ENCODE measurements around the gene FOXP2.

The FOXP2 gene

DNA sequence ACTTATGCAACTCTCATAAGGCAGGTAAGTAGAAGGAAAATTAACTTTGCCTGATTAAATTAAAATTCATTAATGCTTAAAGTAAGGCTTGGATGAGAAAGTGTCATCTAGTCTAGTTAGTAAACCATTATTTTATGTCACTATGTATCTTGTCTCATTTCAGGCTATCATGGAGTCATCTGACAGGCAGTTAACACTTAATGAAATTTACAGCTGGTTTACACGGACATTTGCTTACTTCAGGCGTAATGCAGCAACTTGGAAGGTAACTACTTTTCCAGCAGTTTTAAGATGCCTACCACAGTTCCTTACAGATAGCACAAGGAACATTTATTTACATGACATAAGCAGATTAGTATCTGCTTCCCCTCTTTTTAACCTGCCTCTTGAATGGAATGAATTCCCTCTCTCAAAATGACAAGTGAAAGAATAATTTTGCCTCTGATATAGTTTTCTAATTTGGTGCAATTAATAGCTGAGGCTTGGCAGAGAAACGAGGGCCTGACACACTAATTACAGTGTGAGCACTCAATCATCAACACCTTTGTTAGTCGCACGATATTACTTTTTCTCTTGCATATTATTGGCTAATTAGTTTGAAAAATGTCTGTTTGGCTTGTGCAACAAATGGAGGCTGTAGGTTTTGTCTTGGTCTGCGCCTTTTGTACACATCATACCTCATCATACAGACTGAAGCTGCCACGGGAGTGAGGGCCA lies 245.0 kb downstream of the FOXP2 start:
- DNase-seq = no peak

DNA sequence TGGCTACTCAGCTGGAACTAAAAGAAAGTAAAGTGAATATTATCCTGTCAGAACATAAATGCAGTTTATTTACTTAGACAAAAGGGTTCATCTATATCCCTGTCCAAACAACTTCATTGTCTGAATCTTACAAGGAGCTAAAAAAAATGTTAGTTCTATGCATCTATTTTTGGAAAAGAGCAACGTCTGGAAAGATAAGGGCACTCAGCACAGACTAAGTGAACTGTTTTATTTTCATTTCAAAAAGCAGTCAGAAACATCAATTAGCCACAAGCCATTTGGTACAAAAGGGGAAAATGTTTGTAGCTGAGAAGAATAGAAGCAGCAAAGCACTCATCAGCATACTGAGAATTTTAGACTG lies 245.5 kb downstream of the FOXP2 start:
- no peak for DNase-seq

DNA sequence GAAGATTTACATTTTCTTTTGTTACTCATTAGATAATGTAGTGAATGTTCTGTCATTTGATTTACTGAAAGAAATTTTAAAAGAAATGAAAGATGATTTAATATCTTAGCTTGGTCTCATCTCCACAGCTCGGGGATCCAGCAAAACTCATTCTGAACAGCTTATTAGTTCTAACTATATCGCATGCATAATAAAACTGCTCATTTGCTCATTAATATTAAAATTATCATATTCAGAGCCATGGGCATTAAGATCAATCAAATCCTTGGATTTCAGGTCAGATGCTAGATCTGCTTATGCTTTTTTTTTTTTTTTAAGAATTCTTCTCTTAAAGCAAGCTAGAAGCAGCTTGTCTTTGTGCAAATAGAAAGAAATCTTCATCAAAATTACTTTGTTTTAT lies 246.1 kb downstream of the FOXP2 start:
- no peak for DNase-seq

GRCh38 chr7:114662002-114662677 lies 247.5 kb downstream of the FOXP2 start:
- DNase-seq = no peak

DNA sequence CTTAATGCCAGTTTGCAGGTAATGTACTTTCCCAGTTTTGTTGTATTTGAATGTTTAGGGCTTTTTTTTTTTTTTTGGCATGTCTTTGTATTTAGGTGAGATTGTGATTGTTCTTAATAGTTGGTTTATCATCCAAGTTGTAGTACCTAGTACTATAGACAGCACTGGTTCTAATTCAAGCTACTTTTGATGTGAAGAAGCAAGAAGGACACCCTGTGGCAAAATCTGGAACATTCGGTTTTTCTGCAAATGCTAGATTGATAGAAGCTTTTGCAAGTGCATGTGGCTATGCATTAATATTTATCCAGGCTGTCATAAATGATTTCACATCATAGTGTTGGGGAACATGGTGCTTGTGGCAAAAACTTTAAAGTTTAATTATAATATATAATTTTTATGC lies 248.9 kb downstream of the FOXP2 start:
- DNase-seq = no peak

GRCh38 chr7:114670676-114671075 lies 256.1 kb downstream of the FOXP2 start:
- no peak for DNase-seq

DNA sequence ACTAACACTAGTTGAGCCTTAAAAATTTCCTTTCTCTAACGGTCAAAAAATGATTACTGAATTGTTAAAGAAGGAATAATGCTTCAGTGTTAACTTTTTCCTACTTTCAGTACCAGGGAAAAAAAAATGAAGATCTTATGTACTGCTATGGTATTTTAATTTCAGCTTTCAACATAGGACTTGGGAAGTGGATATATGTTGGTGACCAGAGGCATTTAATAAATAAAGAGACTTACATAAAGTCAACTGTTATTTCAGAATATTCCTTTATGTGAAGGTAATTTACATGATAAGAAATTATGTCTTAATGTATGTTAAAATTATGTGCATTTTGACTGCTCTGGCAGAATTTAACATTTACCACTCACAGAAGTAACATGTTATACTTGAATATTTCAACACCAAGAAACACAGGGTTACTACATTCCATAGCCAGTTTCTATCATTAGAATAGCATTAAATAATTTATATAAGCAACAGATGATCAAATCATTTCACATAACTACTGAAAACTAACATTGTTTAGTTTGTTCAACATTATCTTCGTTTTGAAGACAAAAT lies 257.0 kb downstream of the FOXP2 start:
- no peak for DNase-seq

DNA sequence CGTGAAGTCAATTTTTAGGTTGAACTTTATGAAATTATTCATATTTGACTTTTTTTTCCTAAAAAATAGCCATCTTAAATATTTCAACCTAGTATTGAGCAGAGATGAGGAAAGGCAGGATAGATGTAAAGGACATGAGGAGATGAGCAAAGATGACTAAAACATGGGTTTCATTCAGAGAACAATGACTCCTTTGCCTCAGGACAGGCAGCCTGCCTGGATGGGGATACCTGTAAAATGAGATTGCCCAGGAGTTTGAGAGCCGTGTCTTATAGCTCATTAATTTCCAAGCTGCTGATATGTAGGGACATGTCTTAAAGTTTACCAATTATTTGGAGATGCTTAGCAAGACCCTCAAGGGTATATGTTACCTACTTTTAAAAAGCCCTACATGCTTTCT lies 263.5 kb downstream of the FOXP2 start:
- DNase-seq = no peak

- no peak for DNase-seq
Observed at GRCh38 chr7:114687238-114687637, 272.6 kb downstream of the FOXP2 start.

DNA sequence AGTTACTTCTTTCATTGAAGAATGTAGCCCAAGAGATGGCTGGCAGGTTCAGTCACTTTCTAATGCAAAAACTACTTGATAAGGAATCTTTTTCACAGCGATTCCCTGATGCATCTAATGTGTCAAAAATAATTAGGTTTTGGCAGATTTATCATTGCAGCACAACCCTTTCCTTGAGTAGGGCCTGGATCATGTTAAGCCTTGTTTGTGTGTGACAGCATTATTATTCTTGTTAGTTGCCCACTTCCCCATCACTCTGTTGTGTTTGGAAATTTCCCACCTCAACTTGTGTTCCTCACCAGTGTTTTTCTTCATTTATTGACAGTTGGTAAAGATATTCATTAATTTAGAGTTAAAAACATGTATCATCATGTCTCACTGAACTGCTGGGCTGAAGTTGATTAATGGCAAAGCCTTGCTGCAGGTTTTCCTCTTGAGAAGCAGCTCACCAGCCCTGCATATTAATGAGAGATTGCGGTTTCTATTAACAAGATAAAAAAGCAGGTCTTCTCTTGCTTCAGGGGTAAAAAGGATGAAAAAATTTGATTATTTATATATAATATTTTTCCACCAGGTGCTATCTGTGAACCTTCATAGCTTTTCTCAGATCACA lies 273.9 kb downstream of the FOXP2 start:
- DNase-seq = no peak

DNA sequence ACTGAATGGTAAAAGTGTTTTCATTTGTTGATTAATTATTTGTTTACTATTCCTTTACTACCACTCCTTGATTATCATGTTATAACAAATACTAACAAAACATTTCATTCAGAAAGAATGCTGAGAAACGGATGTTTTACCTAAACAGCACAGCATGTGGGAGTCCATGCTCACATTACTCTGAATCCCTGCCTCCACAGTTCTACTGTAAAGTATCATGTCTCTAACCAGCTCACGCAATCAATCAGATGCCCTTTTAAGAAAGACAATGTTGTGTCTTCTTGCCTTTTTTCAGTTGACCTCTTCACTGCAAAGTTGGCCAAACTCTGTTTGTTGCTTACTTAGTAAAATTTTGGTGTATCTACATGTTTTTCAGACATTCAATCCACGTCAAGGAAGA lies 274.8 kb downstream of the FOXP2 start:
- DNase-seq = no peak

GRCh38 chr7:114691605-114692004 lies 277.0 kb downstream of the FOXP2 start:
- DNase-seq = no peak

DNA sequence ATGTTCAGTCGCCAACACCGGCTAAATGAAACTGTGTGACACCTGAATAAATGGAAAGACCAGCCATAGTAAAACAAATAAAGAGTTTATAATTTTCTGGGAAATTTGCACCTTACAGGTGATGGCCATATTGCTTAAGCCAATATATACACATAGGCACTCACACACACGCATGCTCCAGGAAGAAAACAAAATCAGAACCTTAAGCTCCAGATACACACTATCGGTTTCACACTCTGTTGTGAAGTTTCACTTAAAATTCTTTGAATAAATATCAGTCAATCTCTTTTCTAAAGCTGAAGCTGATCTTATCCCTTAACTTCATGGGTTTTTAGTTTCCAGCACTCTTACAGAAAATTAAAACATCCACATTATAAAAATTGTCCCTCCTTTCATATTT lies 280.6 kb downstream of the FOXP2 start:
- no peak for DNase-seq

DNA sequence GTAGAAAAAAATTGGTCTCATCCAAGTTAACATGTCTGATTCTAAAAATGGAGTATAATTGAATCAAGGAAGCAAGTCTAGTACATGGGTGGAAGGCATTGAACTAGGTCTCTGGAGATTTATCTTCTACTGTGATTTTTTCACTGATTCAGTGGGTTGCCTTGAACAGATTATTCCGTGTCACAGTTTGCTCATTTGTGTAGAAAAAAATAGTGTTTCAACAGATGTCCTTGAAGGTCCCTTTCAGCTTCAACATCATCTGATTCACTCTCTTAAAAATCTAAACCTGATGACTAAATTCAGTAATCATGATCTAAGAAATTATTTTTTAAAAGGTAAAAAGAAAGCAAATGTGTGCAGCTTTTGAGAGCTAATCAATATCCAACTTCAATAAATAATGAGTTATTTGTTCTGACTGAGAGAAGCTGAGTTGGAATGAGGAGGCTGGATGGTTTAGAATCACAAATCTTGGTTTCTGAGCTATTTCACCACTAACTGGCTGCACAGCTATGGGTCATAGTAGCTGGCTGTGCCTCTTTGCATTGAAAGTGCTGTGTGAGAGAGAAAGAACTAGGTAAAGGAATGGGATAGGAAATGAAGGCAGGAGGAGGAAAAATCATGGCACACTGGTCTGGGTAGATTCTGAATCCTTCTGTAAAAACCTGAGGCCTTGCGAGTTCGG lies 285.8 kb downstream of the FOXP2 start:
- no peak for DNase-seq

DNA sequence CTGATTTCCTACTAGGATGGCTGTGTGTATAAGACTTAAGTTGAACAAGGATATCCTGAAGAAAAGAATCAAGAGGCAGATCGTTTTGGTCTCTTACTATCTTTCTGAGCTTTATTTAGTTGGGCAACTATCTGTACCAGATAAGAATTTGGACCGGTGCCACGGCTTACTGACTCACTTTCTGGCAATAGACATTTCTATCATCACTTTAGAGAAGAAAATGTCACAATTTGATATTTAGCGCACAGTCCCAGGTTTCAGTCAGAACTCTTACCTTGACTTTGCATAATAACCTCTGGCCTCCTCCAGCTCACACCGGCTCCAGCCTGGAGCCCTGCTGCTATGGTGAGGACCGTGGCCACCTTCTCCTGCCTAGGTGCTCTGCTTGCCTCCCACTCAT lies 289.1 kb downstream of the FOXP2 start:
- DNase-seq = no peak

DNA sequence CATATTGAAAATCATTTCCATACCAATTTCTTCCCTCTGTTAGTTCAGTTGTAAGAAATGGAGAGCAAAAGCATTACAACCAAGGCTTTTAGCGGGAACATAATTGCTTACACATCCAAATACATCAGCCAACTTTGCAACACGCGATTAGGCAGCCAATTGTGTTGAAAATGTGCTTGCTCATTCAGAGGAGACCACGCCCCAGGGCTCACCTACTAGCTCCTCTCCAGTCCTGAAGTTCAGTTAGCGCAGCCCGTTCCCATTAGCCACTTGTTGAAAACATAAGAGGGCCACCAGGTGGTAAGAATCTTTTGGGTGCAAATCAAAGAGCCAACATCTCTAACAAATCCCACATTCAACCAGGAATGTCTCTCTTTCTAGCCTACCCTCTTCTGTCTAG lies 294.0 kb downstream of the FOXP2 start:
- DNase-seq = no peak

- no peak for DNase-seq
Observed at GRCh38 chr7:114710499-114710898, 295.9 kb downstream of the FOXP2 start.

- no peak for DNase-seq
Observed at GRCh38 chr7:114711241-114711640, 296.6 kb downstream of the FOXP2 start.

DNA sequence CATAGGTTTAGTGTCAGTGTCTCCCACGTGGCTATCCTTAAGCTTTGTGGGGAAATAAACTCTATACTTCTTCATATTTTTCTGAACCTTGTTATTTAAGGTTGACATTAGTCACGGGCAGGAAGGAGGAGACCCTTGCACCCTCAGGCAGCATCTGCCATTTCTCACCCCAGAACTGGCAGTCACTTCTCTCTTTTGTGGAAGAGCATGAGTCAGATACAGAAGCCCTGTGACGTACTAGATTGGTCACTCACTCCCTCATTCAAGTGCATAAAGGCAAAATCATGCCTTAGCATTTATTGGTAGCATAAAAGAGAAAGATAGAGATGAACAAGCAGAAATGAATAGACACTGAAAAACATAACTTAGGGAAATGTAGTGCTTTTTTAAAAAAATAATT lies 301.3 kb downstream of the FOXP2 start:
- DNase-seq = no peak

- peak in 1 of 2 donors; percentile 7 for DNase-seq
Observed at GRCh38 chr7:114718861-114719260, 304.2 kb downstream of the FOXP2 start.

DNA sequence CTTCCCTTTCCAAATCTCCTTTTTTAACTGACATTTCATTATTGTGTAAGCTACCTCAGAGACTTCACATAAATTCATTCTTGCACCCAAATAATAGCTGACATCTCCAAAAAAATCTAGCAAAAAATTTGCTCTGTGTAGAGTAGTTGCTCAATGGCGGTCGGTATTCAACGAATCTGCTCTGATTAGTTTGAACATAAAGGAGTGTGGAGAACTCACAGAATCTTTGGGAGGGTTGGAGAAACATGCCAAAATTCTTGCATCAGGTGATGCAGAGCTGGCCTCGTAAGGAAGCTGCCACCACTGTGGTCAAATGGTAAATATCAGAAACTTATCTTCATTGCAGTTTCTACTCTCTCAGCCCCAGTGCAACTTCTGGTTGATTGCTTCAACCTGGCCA lies 306.1 kb downstream of the FOXP2 start:
- no peak for DNase-seq

- DNase-seq = no peak
Observed at GRCh38 chr7:114722562-114722961, 307.9 kb downstream of the FOXP2 start.

- DNase-seq = no peak
Observed at GRCh38 chr7:114723308-114723707, 308.7 kb downstream of the FOXP2 start.

- no peak for DNase-seq
Observed at GRCh38 chr7:114740095-114740494, 325.5 kb downstream of the FOXP2 start.
